SK-N-SH treated with all-trans-retinoic acid at 6 μM for 48 hours (cell line): Measurements from ENCODE around the gene CXXC5.

ENCODE experiments used
- ATAC-seq: fragments of 200-7000 bp; cut with Tn5 transposase; 3 replicates; pipeline ENCODE4 v1.9.1; 2020; ENCODE audit warnings: mild to moderate bottlenecking, moderate library complexity
- GLIS3 ChIP-seq: fragments of 250-450 bp; sonication (Bioruptor Pico); IDR thresholded peaks from 2 replicates; pipeline ENCODE4 v1.5.0; 2020; ENCODE audit warnings: mild to moderate bottlenecking, moderate library complexity
- RARB ChIP-seq: fragments of 250-450 bp; sonication (Bioruptor Pico); IDR thresholded peaks from 2 replicates; pipeline ENCODE4 v1.8.0; 2021; ENCODE audit warnings: mild to moderate bottlenecking, moderate library complexity
- SNAI2 ChIP-seq: fragments of 250-450 bp; sonication (Bioruptor Pico); IDR thresholded peaks from 2 replicates; pipeline ENCODE4 v1.5.0; 2020; ENCODE audit warnings: mild to moderate bottlenecking, moderate library complexity
- TOX ChIP-seq: fragments of 250-450 bp; sonication (Bioruptor Pico); IDR thresholded peaks from 2 replicates; pipeline ENCODE4 v1.8.0; 2021; ENCODE audit warnings: mild to moderate bottlenecking, moderate library complexity, borderline replicate concordance
- ZC3H10 ChIP-seq: fragments of 250-450 bp; sonication (Bioruptor Pico); IDR thresholded peaks from 2 replicates; pipeline ENCODE4 v1.5.1; 2021; ENCODE audit warnings: mild to moderate bottlenecking, moderate library complexity
- ZFP30 ChIP-seq: fragments of 450-650 bp; formaldehyde crosslinking; IDR thresholded peaks from 2 replicates; pipeline ENCODE4 v1.5.0; 2022; ENCODE audit warnings: mild to moderate bottlenecking, moderate library complexity
- ZNF565 ChIP-seq: fragments of 450-650 bp; formaldehyde crosslinking; conservative IDR thresholded peaks from 2 replicates; pipeline ENCODE4 v1.5.0; 2020; ENCODE audit warnings: low read depth, mild to moderate bottlenecking, moderate library complexity
- ZNF70 ChIP-seq: fragments of 450-650 bp; formaldehyde crosslinking; IDR thresholded peaks from 2 replicates; pipeline ENCODE4 v1.5.0; 2020; ENCODE audit warnings: mild to moderate bottlenecking, moderate library complexity
- ZNF8 ChIP-seq: fragments of 450-650 bp; formaldehyde crosslinking; IDR thresholded peaks from 2 replicates; pipeline ENCODE4 v1.5.0; 2020; ENCODE audit warnings: mild to moderate bottlenecking, moderate library complexity
- TF ChIP-seq, protein P1 (sequence below): fragments of 250-450 bp; sonication (Bioruptor Pico); IDR thresholded peaks from 2 replicates; pipeline ENCODE4 v1.8.0; 2021; ENCODE audit warnings: low read depth, mild to moderate bottlenecking, moderate library complexity, borderline replicate concordance
- TF ChIP-seq, protein P2 (sequence below): fragments of 250-450 bp; sonication (Bioruptor Pico); IDR thresholded peaks from 2 replicates; pipeline ENCODE4 v1.5.1; 2020; ENCODE audit warnings: low read depth, mild to moderate bottlenecking, moderate library complexity
- TF ChIP-seq, protein P3 (sequence below): fragments of 250-450 bp; sonication (Bioruptor Pico); IDR thresholded peaks from 2 replicates; pipeline ENCODE4 v1.8.0; 2020; ENCODE audit warnings: mild to moderate bottlenecking, moderate library complexity, borderline replicate concordance
- TF ChIP-seq, protein P4 (sequence below): fragments of 250-450 bp; sonication (Bioruptor Pico); IDR thresholded peaks from 2 replicates; pipeline ENCODE4 v1.5.0; 2020; ENCODE audit warnings: mild to moderate bottlenecking, moderate library complexity

CXXC5 gene

DNA sequence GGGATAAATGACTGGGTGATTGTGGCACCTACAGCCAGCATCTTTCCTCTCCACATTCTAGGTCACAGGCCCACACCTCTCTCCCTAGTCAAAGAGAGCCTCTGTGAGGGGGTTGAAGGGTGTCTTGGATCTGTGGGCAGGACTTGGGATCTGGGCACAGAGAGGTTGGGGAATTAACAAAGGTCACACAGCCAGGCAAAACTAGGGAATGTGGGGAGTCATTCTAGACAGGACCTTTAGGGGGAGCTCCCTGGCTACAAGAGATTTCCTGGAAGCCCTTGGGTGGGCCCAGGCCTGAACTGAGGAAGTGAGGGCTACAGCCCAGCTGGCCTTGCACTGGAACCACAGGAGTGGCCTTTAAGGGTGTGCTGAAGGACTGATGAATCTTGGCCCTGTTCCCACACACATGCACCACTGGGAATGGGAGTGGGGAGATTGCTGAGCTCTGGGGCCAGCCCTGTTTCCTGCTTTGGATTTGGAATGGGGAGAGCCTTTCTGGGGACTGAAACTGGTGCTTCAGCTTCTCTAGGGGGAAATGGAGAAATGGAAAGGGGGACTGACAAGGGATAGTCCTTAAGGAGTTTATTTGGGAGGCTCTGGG, 12.4 kb upstream of the CXXC5 start (continued):
- TF ChIP-seq, protein P1, sequence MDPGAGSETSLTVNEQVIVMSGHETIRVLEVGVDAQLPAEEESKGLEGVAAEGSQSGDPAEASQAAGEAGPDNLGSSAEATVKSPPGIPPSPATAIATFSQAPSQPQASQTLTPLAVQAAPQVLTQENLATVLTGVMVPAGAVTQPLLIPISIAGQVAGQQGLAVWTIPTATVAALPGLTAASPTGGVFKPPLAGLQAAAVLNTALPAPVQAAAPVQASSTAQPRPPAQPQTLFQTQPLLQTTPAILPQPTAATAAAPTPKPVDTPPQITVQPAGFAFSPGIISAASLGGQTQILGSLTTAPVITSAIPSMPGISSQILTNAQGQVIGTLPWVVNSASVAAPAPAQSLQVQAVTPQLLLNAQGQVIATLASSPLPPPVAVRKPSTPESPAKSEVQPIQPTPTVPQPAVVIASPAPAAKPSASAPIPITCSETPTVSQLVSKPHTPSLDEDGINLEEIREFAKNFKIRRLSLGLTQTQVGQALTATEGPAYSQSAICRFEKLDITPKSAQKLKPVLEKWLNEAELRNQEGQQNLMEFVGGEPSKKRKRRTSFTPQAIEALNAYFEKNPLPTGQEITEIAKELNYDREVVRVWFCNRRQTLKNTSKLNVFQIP = no peak
- no peak for TF ChIP-seq ZNF70 (CRISPR knock-in tag)
- TF ChIP-seq, all 23 proteins: peak for 2

DNA sequence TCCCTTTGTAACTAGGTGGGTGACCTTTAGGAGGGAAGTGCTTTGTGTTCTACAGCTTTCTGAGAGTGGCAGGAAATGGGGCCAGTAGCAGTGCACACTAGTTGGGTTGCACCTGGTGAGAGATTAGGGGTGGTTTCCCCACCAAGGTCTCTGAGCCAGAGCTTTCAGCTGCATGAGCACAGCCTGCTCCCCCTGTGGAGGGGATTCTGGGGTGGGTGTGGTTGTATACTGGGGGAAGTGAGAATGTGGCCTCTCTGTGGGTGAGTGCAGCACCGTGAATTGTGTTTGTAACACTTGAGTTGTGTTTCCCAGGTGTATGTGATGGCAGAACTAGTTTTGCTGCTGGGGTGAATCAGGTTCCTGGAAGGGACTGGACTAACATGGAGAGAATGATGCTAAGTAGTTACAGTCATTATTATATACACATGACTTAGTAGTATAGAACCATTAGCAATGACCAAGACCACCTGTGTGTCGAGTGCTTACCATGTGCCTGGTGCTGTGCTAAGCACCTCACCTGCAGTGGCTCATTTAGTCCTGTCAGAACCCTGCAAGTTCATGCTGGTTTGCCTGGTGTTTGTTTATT, 11.8 kb upstream of the CXXC5 start:
- ATAC-seq = no peak
- TF ChIP-seq, protein P2, sequence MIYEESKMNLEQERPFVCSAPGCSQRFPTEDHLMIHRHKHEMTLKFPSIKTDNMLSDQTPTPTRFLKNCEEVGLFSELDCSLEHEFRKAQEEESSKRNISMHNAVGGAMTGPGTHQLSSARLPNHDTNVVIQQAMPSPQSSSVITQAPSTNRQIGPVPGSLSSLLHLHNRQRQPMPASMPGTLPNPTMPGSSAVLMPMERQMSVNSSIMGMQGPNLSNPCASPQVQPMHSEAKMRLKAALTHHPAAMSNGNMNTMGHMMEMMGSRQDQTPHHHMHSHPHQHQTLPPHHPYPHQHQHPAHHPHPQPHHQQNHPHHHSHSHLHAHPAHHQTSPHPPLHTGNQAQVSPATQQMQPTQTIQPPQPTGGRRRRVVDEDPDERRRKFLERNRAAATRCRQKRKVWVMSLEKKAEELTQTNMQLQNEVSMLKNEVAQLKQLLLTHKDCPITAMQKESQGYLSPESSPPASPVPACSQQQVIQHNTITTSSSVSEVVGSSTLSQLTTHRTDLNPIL = no peak
- TF ChIP-seq, protein P3, sequence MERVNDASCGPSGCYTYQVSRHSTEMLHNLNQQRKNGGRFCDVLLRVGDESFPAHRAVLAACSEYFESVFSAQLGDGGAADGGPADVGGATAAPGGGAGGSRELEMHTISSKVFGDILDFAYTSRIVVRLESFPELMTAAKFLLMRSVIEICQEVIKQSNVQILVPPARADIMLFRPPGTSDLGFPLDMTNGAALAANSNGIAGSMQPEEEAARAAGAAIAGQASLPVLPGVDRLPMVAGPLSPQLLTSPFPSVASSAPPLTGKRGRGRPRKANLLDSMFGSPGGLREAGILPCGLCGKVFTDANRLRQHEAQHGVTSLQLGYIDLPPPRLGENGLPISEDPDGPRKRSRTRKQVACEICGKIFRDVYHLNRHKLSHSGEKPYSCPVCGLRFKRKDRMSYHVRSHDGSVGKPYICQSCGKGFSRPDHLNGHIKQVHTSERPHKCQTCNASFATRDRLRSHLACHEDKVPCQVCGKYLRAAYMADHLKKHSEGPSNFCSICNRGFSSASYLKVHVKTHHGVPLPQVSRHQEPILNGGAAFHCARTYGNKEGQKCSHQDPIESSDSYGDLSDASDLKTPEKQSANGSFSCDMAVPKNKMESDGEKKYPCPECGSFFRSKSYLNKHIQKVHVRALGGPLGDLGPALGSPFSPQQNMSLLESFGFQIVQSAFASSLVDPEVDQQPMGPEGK (CRISPR knock-in tag) = no peak
- no peak for TF ChIP-seq ZNF565 (CRISPR knock-in tag)
- no peak for TF ChIP-seq ZNF8
- TF ChIP-seq, protein P1 = no peak
- no peak for TF ChIP-seq SNAI2 (CRISPR knock-in tag)
- TF ChIP-seq GLIS3 (CRISPR knock-in tag) = no peak
- no peak for TF ChIP-seq ZC3H10 (CRISPR knock-in tag)
- TF ChIP-seq, protein P4, sequence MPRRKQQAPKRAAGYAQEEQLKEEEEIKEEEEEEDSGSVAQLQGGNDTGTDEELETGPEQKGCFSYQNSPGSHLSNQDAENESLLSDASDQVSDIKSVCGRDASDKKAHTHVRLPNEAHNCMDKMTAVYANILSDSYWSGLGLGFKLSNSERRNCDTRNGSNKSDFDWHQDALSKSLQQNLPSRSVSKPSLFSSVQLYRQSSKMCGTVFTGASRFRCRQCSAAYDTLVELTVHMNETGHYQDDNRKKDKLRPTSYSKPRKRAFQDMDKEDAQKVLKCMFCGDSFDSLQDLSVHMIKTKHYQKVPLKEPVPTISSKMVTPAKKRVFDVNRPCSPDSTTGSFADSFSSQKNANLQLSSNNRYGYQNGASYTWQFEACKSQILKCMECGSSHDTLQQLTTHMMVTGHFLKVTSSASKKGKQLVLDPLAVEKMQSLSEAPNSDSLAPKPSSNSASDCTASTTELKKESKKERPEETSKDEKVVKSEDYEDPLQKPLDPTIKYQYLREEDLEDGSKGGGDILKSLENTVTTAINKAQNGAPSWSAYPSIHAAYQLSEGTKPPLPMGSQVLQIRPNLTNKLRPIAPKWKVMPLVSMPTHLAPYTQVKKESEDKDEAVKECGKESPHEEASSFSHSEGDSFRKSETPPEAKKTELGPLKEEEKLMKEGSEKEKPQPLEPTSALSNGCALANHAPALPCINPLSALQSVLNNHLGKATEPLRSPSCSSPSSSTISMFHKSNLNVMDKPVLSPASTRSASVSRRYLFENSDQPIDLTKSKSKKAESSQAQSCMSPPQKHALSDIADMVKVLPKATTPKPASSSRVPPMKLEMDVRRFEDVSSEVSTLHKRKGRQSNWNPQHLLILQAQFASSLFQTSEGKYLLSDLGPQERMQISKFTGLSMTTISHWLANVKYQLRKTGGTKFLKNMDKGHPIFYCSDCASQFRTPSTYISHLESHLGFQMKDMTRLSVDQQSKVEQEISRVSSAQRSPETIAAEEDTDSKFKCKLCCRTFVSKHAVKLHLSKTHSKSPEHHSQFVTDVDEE (CRISPR knock-in tag) = no peak

DNA sequence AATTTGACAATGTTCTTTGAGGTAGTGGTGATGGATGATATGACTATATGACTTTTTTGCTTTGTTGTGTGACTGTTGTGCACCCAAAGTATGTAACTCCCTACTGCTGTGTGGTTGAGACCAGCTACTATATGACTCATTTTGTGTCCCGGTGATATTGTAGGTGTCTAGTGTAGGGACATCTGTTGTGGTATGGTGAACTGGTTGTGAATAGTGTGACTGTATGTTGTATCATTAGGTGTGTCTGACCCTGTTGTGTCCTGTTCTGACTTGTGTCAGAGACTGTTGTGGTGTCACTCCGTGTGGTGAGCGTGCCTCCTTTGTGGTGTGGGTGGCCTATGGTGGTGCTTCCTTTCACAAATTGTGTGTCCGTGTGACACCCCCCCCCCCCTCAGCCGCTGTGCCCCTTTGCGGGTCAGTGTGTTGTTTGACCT, 11.2 kb upstream of the CXXC5 start:
- no peak for ATAC-seq
- no peak for TF ChIP-seq TOX
- TF ChIP-seq ZNF70 (CRISPR knock-in tag) = no peak
- TF ChIP-seq ZNF8 = no peak
- no peak for TF ChIP-seq ZNF565 (CRISPR knock-in tag)
- no peak for TF ChIP-seq ZFP30 (CRISPR knock-in tag)
- TF ChIP-seq, protein P1 = no peak
- TF ChIP-seq, protein P2 = no peak
- no peak for TF ChIP-seq RARB (CRISPR knock-in tag)
- TF ChIP-seq, protein P3 (CRISPR knock-in tag) = no peak
